Keratinocyte (primary cell): ENCODE measurements around the gene CCL19. TPM values are rescaled to one million over a fixed set of nuclear protein-coding genes. Genes with fewer than 3 reads are reported as not detected.

ENCODE experiments used
- DNase-seq: peaks from one replicate; pipeline ENCODE4 v3.0.0-alpha.2; 2011; ENCODE audit warnings: low read depth, missing footprints, low spot score
- FAIRE-seq: peaks from 2 replicates; lab custom pipeline; 2011; peaks lifted over from hg19 to GRCh38; lab: Jason Lieb, UNC
- H2AFZ ChIP-seq: 2 replicates; pipeline ENCODE4 v1.6.0; 2012; ENCODE audit warnings: low read length, control low read depth, inconsistent platforms; ENCODE audit not compliant: control insufficient read depth
- H3K27ac ChIP-seq: 2 replicates; pipeline ENCODE4 v1.5.1; 2011; ENCODE audit warnings: low read length; ENCODE audit not compliant: control insufficient read depth, insufficient read depth
- H3K27me3 ChIP-seq: 3 replicates; pipeline ENCODE4 v1.6.0; 2011; ENCODE audit warnings: low read length; ENCODE audit not compliant: control insufficient read depth, insufficient read depth; ENCODE audit errors: extremely low read depth
- H3K36me3 ChIP-seq, 2 experiments: 2 replicates in 1 of 2; 3 replicates in 1 of 2; pipeline ENCODE4 v1.5.1; 2011; ENCODE audit warnings: low read length in 2 of 2, mild to moderate bottlenecking in 1 of 2; ENCODE audit not compliant: control insufficient read depth in 2 of 2, insufficient read depth in 2 of 2; ENCODE audit errors: extremely low read depth in 1 of 2
- H3K4me1 ChIP-seq: 3 replicates; pipeline ENCODE4 v1.5.1; 2011; ENCODE audit warnings: low read length; ENCODE audit not compliant: control insufficient read depth, insufficient read depth; ENCODE audit errors: extremely low read depth
- H3K4me2 ChIP-seq: 3 replicates; pipeline ENCODE4 v1.6.0; 2011; ENCODE audit warnings: low read depth, low read length; ENCODE audit not compliant: control insufficient read depth, insufficient read depth; ENCODE audit errors: extremely low read depth
- H3K4me3 ChIP-seq, 3 experiments: fragments of 200-600 bp in 1 of 3; sonication (generic) in 1 of 3; 2 replicates in 2 of 3; 3 replicates in 1 of 3; pipeline ENCODE4 v1.5.1; 2011 to 2016; ENCODE audit warnings: low read length in 3 of 3, mild to moderate bottlenecking in 3 of 3, control low read depth in 2 of 3, inconsistent platforms in 1 of 3, low read depth in 1 of 3, mixed read lengths in 1 of 3, mixed run types in 1 of 3, moderate library complexity in 1 of 3; ENCODE audit not compliant: control insufficient read depth in 2 of 3, insufficient read depth in 2 of 3; ENCODE audit errors: extremely low read depth in 1 of 3
- H3K79me2 ChIP-seq: 2 replicates; pipeline ENCODE4 v1.6.0; 2012; ENCODE audit warnings: low read length; ENCODE audit not compliant: control insufficient read depth, insufficient read depth
- H3K9ac ChIP-seq: 3 replicates; pipeline ENCODE4 v1.6.0; 2011; ENCODE audit warnings: low read length; ENCODE audit not compliant: control insufficient read depth, insufficient read depth; ENCODE audit errors: extremely low read depth
- H3K9me1 ChIP-seq: 3 replicates; pipeline ENCODE4 v1.6.0; 2011; ENCODE audit warnings: low read length; ENCODE audit not compliant: control insufficient read depth, insufficient read depth; ENCODE audit errors: extremely low read depth
- H3K9me3 ChIP-seq: 2 replicates; pipeline ENCODE4 v1.5.1; 2012; ENCODE audit warnings: low read depth, low read length; ENCODE audit not compliant: control insufficient read depth
- H4K20me1 ChIP-seq: 3 replicates; pipeline ENCODE4 v1.6.0; 2011; ENCODE audit warnings: low read length; ENCODE audit not compliant: control insufficient read depth, insufficient read depth; ENCODE audit errors: extremely low read depth
- CTCF ChIP-seq, 3 experiments: IDR thresholded peaks in 1 of 3; conservative IDR thresholded peaks in 1 of 3; optimal IDR thresholded peaks in 1 of 3; 2 replicates in 2 of 3; 3 replicates in 1 of 3; pipeline versions ENCODE3 to v1.5.1; 2011; ENCODE audit warnings: low read length in 3 of 3, mild to moderate bottlenecking in 3 of 3, moderate library complexity in 2 of 3, control low read depth in 1 of 3, inconsistent platforms in 1 of 3; ENCODE audit not compliant: insufficient read depth in 2 of 3; ENCODE audit errors: extremely low read depth in 1 of 3
- EZH2 ChIP-seq: IDR thresholded peaks from one replicate; pipeline ENCODE4 v1.6.1; 2012; ENCODE audit warnings: inconsistent platforms, mild to moderate bottlenecking, low read length, moderate library complexity
- dilution Hi-C: fragments of 300-500 bp; cut with MboI; formaldehyde crosslinking; loops from one replicate; pipeline ENCODE4 v1.7.0; 2020; ENCODE audit warnings: low sequenced_read_pairs; ENCODE audit not compliant: extremely low pct_ligation_motif_present
- polyA plus RNA-seq, 5 experiments: library from polyadenylated mRNA; depleted of rRNA in 3 of 5; stranded (reverse) in 3 of 5; stranded (forward) in 1 of 5; unstranded in 1 of 5; fragments of >200 nt; gene quantifications; 1 replicate in 1 of 5; 2 replicates in 3 of 5; 3 replicates in 1 of 5; pipeline versions ENCODE4 v1.2.1 to v1.2.3, GENCODE V29; 2011 to 2012; ENCODE audit warnings: missing spikeins in 2 of 5, low read depth in 1 of 5, low replicate concordance in 1 of 5

Gene CCL19
- polyA plus RNA-seq, 1 donor (not counting 4 experiments of a cell fraction or from before 2014, with no cell fraction given), result not detected

- H3K4me1 ChIP-seq, result no peaks in the 10 kb centered on the region
- no peak overlapping the region for H2AFZ ChIP-seq
- TF ChIP-seq EZH2 (no peak), CTCF (optimal IDR thresholded peaks at IDR 0.05 in 1 of 3, IDR thresholded peaks at IDR 0.05 in 1 of 3, conservative IDR thresholded peaks at IDR 0.05 in 1 of 3; ENCODE audit: extremely low read depth in 1 of 3, insufficient read depth in 2 of 3, low read length in 3 of 3) (no peak)
- dilution Hi-C loops, result no loop called here
- no peaks in the 10 kb centered on the region for H3K9me3 ChIP-seq
- peaks cover 4 to 5% of the 10 kb centered on the region in 2 experiments for H3K36me3 ChIP-seq
- no peaks in the 10 kb centered on the region for H3K9me1 ChIP-seq
- H3K27me3 ChIP-seq, result no peaks in the 10 kb centered on the region
- no peak overlapping the region for H3K4me3 ChIP-seq
- no peak for DNase-seq
- no peaks in the 10 kb centered on the region for H3K79me2 ChIP-seq
- no peak overlapping the region for H3K9ac ChIP-seq
- no peak overlapping the region for H3K27ac ChIP-seq
- FAIRE-seq, result no peak
- no peaks in the 10 kb centered on the region for H4K20me1 ChIP-seq
- no peak overlapping the region for H3K4me2 ChIP-seq
Observed at GRCh38 chr9:34675869-34676268, 15.2 kb downstream of the CCL19 start.

- Histone ChIP-seq H3K9ac (no peak overlapping the region), H4K20me1 (no peaks in the 10 kb centered on the region), H3K27ac (no peak overlapping the region), H2AFZ (no peak overlapping the region), H3K9me3 (no peaks in the 10 kb centered on the region), H3K4me1 (no peaks in the 10 kb centered on the region), H3K4me2 (no peak overlapping the region), H3K27me3 (no peaks in the 10 kb centered on the region), H3K36me3 (peaks cover 4 to 5% of the 10 kb centered on the region in 2 experiments), H3K9me1 (no peaks in the 10 kb centered on the region), H3K4me3 (no peak overlapping the region), H3K79me2 (peaks cover 3% of the 10 kb centered on the region)
- dilution Hi-C loops, result no loop called here
- TF ChIP-seq EZH2 (no peak), CTCF (optimal IDR thresholded peaks at IDR 0.05 in 1 of 3, IDR thresholded peaks at IDR 0.05 in 1 of 3, conservative IDR thresholded peaks at IDR 0.05 in 1 of 3; ENCODE audit: extremely low read depth in 1 of 3, insufficient read depth in 2 of 3, low read length in 3 of 3) (peak; percentile 39 to 45 (median 43))
- DNase-seq (no peak), FAIRE-seq (no peak)
Observed at GRCh38 chr9:34675048-34675714, 15.9 kb downstream of the CCL19 start.
